Natural killer cell (primary cell): ENCODE data around the gene KIAA2012. TPM values are rescaled to one million over a fixed set of nuclear protein-coding genes. Genes with fewer than 3 reads are reported as not detected.

ENCODE experiments used
- ATAC-seq, 3 donors: fragments of 150-1000 bp in 2 of 3; fragments of 200-7000 bp in 1 of 3; cut with Tn5 transposase; 1 replicate in 1 of 3; 2 replicates in 2 of 3; pipeline ENCODE4 v1.10.0; 2021; ENCODE audit warnings: mild to moderate bottlenecking in 2 of 3, moderate library complexity in 2 of 3
- DNase-seq, 2 donors: peaks; one replicate each; pipeline versions ENCODE4 v3.0.0 to v3.0.0-alpha.2; 2013 to 2021; ENCODE audit warnings: mixed read lengths in 1 of 2
- H3K27ac ChIP-seq: one replicate; pipeline ENCODE4 v1.5.1; 2013; ENCODE audit warnings: mild to moderate bottlenecking, low read length
- H3K27me3 ChIP-seq: one replicate; pipeline ENCODE4 v1.6.1; 2013; ENCODE audit warnings: low read length; ENCODE audit not compliant: control insufficient read depth, insufficient read depth
- H3K36me3 ChIP-seq: one replicate; pipeline ENCODE4 v1.6.1; 2013; ENCODE audit warnings: low read length; ENCODE audit not compliant: control insufficient read depth, insufficient read depth
- H3K4me1 ChIP-seq: one replicate; pipeline ENCODE4 v1.6.1; 2013; ENCODE audit warnings: low read length; ENCODE audit not compliant: control insufficient read depth, insufficient read depth
- H3K4me3 ChIP-seq: one replicate; pipeline ENCODE4 v1.5.1; 2013; ENCODE audit warnings: low read length
- H3K9me3 ChIP-seq: one replicate; pipeline ENCODE4 v1.6.1; 2013; ENCODE audit warnings: low read length; ENCODE audit not compliant: control insufficient read depth, insufficient read depth
- H3K27ac Mint-ChIP-seq, 2 donors: one replicate each; pipeline ENCODE4 v1.8.0; 2022; ENCODE audit warnings: mild to moderate bottlenecking in 2 of 2, mixed read lengths in 2 of 2, moderate library complexity in 1 of 2
- H3K27me3 Mint-ChIP-seq, 2 donors: one replicate each; pipeline ENCODE4 v1.8.0; 2022; ENCODE audit warnings: low read depth in 2 of 2, mixed read lengths in 2 of 2
- H3K36me3 Mint-ChIP-seq: one replicate; pipeline ENCODE4 v1.8.0; 2022; ENCODE audit warnings: mixed read lengths
- H3K4me1 Mint-ChIP-seq, 2 donors: one replicate each; pipeline ENCODE4 v1.8.0; 2022; ENCODE audit warnings: mixed read lengths in 2 of 2
- H3K4me3 Mint-ChIP-seq: one replicate; pipeline ENCODE4 v1.8.0; 2022; ENCODE audit warnings: mild to moderate bottlenecking, moderate library complexity, mixed read lengths
- H3K9me3 Mint-ChIP-seq, 2 donors: one replicate each; pipeline ENCODE4 v1.8.0; 2022; ENCODE audit warnings: mixed read lengths in 2 of 2
- CTCF ChIP-seq: fragments of 200-600 bp; IDR thresholded peaks from one replicate; pipeline ENCODE4 v1.8.0; 2022; ENCODE audit warnings: antibody characterized with exemption
- WGBS: methylation state at CpG from one replicate; pipeline ENCODE4 v1.1.7; 2013; ENCODE audit warnings: missing lambda C conversion rate; ENCODE audit not compliant: insufficient coverage; 5-methylcytosine and 5-hydroxymethylcytosine counted together
- intact Hi-C: fragments of 100-400 bp; cut with micrococcal nuclease; formaldehyde crosslinking; loops from one replicate; pipeline ENCODE4 v1.14.2; 2022
- total RNA-seq, 4 donors: library from RNA; stranded (reverse); fragments of 120-200 nt in 1 of 4; gene quantifications; one replicate each; pipeline versions ENCODE4 v1.2.3 to v1.2.4, GENCODE V29; 2013 to 2022

The KIAA2012 gene
- total RNA-seq, 3 donors from 2014 or later (not counting 1 experiment from before 2014, with no cell fraction given): not detected

GRCh38 chr2:202165945-202166344 lies 92.9 kb downstream of the KIAA2012 start:
- no peaks in the 10 kb centered on the region for H3K4me1 ChIP-seq
- H3K4me3 Mint-ChIP-seq: no peak overlapping the region
- intact Hi-C loops: no loop called here
- H3K27ac ChIP-seq: no peak overlapping the region
- no peak overlapping the region for H3K27ac Mint-ChIP-seq
- DNase-seq (no peak), ATAC-seq (no peak)
- H3K27me3 ChIP-seq: no peaks in the 10 kb centered on the region
- 75% methylated on average over 1 of the region's 1 CpG for WGBS
- H3K4me3 ChIP-seq: no peak overlapping the region
- no peaks in the 10 kb centered on the region for H3K9me3 Mint-ChIP-seq
- no peaks in the 10 kb centered on the region for H3K9me3 ChIP-seq
- H3K36me3 Mint-ChIP-seq: no peaks in the 10 kb centered on the region
- H3K4me1 Mint-ChIP-seq: no peaks in the 10 kb centered on the region
- peaks cover 13 to 20% of the 10 kb centered on the region in 2 donors for H3K27me3 Mint-ChIP-seq
- TF ChIP-seq CTCF: no peak
- no peaks in the 10 kb centered on the region for H3K36me3 ChIP-seq

DNA sequence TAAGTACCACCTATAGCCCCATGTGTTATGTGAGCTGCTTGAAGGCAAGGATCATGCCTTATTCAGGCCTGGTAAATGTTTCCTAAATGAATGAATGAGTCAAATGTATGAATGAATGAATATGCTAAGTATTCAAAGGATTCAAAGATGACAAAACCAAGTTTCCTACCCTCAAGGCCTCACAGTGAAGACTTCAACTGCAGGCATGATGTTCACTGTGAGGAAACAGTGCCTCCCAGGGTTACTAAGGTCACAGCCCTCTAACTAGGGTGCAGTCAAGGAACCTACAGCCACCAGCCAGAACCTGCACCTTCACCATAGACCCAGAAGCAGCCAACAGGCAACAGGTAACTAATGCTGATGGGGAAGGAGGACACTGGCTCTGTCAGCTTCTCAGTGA lies 96.1 kb downstream of the KIAA2012 start:
- Histone ChIP-seq H3K4me3 (no peak overlapping the region), H3K27me3 (no peaks in the 10 kb centered on the region), H3K9me3 (no peaks in the 10 kb centered on the region), H3K36me3 (no peaks in the 10 kb centered on the region), H3K27ac (no peak overlapping the region), H3K4me1 (no peaks in the 10 kb centered on the region)
- H3K9me3 Mint-ChIP-seq: no peaks in the 10 kb centered on the region
- H3K36me3 Mint-ChIP-seq: no peaks in the 10 kb centered on the region
- no peak overlapping the region for H3K4me3 Mint-ChIP-seq
- DNase-seq: no peak
- H3K27me3 Mint-ChIP-seq: peaks cover 20 to 26% of the 10 kb centered on the region in 2 donors
- intact Hi-C loops: no loop called here
- TF ChIP-seq CTCF: no peak
- no peak for ATAC-seq
- no peak overlapping the region for H3K27ac Mint-ChIP-seq
- peaks cover 0 to 6% of the 10 kb centered on the region in 2 donors for H3K4me1 Mint-ChIP-seq

DNA sequence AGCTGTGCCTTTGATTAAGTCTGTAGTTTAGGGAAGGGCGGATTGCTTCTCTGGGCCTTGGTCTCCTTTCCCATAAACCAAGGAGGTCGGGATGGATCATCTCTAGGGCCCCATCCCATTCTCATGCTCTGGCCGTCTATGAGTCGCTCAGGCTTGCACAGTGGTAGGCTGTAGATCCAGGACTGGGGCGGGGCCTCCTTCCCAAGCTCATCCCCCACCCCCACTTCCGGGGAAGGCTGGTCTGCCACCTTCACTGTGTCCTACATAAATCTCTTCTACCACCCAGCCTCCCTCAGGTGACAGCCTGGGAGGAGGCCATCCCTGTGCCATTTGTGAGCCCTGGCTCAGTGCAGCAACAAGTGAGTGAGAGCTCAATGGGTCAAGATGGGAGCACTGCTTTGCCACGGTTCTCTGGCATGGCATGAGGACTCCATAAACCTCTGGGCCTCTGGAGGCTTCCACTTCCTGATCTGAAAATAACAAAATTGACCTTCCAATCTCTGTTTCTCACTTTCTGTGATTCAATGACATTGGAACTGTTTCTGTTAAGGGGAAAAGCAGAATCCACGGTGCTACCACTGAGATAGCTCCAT lies 96.9 kb downstream of the KIAA2012 start:
- Histone ChIP-seq H3K4me1 (no peaks in the 10 kb centered on the region), H3K27me3 (no peaks in the 10 kb centered on the region), H3K9me3 (no peaks in the 10 kb centered on the region), H3K27ac (no peak overlapping the region), H3K36me3 (no peaks in the 10 kb centered on the region), H3K4me3 (no peak overlapping the region)
- WGBS: 91% methylated on average over 8 of the region's 8 CpGs
- Mint-ChIP-seq H3K27me3 (peaks cover 20% of the 10 kb centered on the region in 2 donors), H3K4me3 (no peak overlapping the region), H3K9me3 (no peaks in the 10 kb centered on the region), H3K36me3 (no peaks in the 10 kb centered on the region), H3K4me1 (peaks cover 0 to 6% of the 10 kb centered on the region in 2 donors), H3K27ac (no peak overlapping the region)
- no peak for TF ChIP-seq CTCF
- intact Hi-C loops: no loop called here
- no peak for DNase-seq
- ATAC-seq: no peak

DNA sequence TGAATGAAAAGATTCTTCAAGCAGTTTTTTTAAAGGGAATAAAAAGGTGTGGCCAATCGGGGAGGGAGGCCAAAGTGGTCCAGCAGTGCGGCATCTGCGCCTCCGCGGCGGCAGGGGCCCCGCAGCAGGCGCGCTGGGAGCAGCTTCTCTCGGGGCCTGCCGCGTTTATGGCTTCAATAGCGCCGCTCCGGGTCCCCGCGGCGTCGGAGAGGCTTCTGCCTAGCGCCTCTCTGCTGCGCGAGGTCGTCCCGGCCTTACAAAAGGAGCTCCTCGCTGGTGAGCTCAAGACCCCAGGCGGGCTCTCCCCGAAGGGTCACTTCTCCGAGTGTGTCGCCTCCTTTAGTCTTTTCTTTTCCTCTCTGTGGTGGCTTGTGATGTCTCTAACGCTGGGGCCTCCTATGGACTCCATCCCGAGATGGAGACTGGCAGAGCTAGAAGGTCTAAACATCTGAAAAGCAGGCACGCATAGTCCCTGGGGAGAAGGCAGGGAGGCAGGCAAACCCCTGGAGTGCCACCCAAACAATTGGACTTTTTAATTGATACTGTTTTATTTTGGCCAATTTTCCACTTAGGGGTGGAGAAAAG lies 98.3 kb downstream of the KIAA2012 start:
- ATAC-seq (peak in 1 of 3 donors; percentile 39), DNase-seq (peak in 1 of 2 donors; percentile 6)
- Histone ChIP-seq H3K36me3 (no peaks in the 10 kb centered on the region), H3K27ac (no peak overlapping the region), H3K4me3 (no peak overlapping the region), H3K27me3 (no peaks in the 10 kb centered on the region), H3K4me1 (no peaks in the 10 kb centered on the region), H3K9me3 (no peaks in the 10 kb centered on the region)
- Mint-ChIP-seq H3K36me3 (no peaks in the 10 kb centered on the region), H3K27ac (no peak overlapping the region), H3K4me3 (no peak overlapping the region), H3K9me3 (no peaks in the 10 kb centered on the region), H3K27me3 (peaks cover 17 to 18% of the 10 kb centered on the region in 2 donors), H3K4me1 (peaks cover 0 to 6% of the 10 kb centered on the region in 2 donors)
- 16% methylated on average over 32 of the region's 32 CpGs for WGBS
- TF ChIP-seq CTCF: no peak
- intact Hi-C loops: no loop called here
